ENCODE results near the gene TBCK. TPM values are rescaled to one million over a fixed set of nuclear protein-coding genes. Genes with fewer than 3 reads are reported as not detected.

The TBCK gene
- total and polyA plus RNA-seq, 9 of the 15 experiments (the other 6 are each of a cell fraction or from before 2014, with no cell fraction given), result 5.3 to 26.6 (median 16.2) TPM

DNA sequence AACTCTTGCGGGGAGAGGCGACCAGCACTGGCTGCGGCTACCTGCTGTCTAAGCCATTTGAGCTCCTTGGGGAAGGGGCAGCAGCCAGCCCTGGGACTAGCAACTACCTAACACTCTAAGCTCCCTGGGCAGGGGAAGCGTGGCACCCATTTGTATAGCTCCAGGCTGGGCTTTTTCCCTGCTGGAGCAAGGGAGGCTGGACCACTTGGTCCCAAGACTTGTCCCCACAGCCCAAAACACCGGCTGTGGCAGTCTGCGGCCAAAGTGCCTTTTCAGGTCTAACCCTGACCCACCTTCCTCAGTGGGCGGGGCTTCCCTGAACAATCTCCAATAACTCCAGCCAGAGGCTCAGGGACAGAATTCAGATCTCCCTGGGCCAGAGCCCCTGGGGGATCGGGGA lies 232.9 kb downstream of the TBCK start (continued):
- TF ChIP-seq CHD7 (IDR thresholded peaks at IDR 0.05; ENCODE audit: low read depth, low read length) (no peak), SETDB1 (IDR thresholded peaks at IDR 0.05; ENCODE audit: low read length) (no peak), PCBP1 (IDR thresholded peaks at IDR 0.05; ENCODE audit: low read depth, low read length, poor library complexity, severe bottlenecking) (no peak), ZNF57 (CRISPR knock-in tag; IDR thresholded peaks at IDR 0.05) (no peak), HNRNPLL (IDR thresholded peaks at IDR 0.05; ENCODE audit: low read depth, low read length, poor library complexity, severe bottlenecking) (no peak), TGIF2 (CRISPR knock-in tag; IDR thresholded peaks at IDR 0.05) (no peak), FOXA1 (IDR thresholded peaks at IDR 0.05; ENCODE audit: borderline replicate concordance) (no peak), SAP30 (IDR thresholded peaks at IDR 0.05; ENCODE audit: borderline replicate concordance, insufficient read depth, low read depth, low read length, poor library complexity, severe bottlenecking) (no peak), SREBF2 (CRISPR knock-in tag; IDR thresholded peaks at IDR 0.05) (no peak)
- TF ChIP-seq, protein P1, sequence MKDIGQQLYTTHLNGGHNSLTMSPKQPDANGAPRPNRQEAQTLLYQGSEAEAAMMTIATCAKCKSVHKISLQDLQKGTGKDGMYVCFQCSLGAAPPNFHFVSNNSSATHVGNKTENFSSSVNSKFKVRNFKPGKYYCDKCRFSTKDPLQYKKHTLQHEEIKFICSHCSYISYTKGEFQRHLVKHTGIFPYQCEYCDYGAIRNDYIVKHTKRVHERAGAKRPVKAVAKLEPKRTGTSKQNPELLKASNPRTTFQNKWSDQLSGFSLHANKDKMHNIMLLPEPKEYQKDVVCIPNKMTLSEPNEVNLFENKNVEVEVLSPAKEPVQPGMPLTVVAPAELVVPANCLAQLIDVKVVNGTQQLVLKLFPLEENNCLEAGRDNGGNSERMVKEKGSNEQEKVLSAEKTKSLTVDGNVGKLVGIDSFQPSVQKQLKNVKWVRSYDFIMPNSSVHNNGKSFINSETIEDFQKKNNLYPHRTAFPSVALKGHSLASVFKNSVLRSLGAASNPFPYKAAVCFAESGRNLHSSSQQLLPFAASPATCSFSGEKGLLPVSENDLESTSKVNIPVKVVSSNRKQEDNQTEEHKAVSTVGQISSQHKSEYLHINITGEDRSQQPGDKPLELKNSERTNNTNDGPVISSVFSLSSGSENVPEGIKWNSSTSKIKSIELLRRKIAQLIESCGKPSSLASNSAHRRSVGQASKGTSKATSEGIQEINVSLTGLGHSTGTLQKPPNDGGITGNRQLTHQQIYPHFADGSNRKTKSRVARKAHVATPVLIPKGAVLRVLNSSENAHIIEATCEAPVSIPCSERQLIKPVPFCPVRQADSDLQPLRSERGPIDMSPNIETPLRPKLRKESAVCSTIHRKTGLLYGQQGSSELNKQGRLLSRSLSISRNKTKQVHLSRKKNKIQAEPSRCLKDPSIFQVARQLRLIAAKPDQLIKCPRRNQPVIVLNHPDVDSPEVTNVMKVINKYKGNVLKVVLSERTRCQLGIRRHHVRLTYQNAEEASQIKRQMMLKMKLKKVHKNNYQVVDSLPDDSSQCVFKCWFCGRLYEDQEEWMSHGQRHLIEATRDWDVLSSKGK (CRISPR knock-in tag; IDR thresholded peaks at IDR 0.05), result no peak

Data from K562 (cell line).